Heart right ventricle (tissue), 16 donors: ENCODE data around the gene AKR1D1. TPM values are rescaled to one million over a fixed set of nuclear protein-coding genes. Genes with fewer than 3 reads are reported as not detected.
"Not testable (repeated sequence)": the region's sequence is repeated elsewhere in the genome, so short reads cannot be mapped to it uniquely, and the experiment has no call there.

Experiments
- ATAC-seq, 8 donors: fragments of 200-7000 bp; cut with Tn5 transposase; one replicate each; pipeline ENCODE4 v1.9.1; 2020; ENCODE audit warnings: mild to moderate bottlenecking in 8 of 8, moderate library complexity in 8 of 8, moderate number of reproducible peaks in 1 of 8
- DNase-seq, 2 donors: peaks; one replicate each; pipeline ENCODE4 v3.0.0-alpha.2; 2020
- H3K27ac ChIP-seq, 10 donors: fragments of 200-600 bp; sonication (generic) in 2 of 10; one replicate each; pipeline versions ENCODE4 v1.5.0 to v1.8.0; 2020 to 2022; ENCODE audit warnings: mild to moderate bottlenecking in 3 of 10
- H3K27me3 ChIP-seq, 7 donors: fragments of 200-600 bp; one replicate each; pipeline ENCODE4 v1.8.0; 2021 to 2022; ENCODE audit warnings: mild to moderate bottlenecking in 2 of 7
- H3K36me3 ChIP-seq, 9 donors: fragments of 200-600 bp; sonication (generic) in 1 of 9; one replicate each; pipeline versions ENCODE4 v1.5.0 to v1.8.0; 2020 to 2022; ENCODE audit warnings: mild to moderate bottlenecking in 2 of 9
- H3K4me1 ChIP-seq, 9 donors: fragments of 200-600 bp; sonication (generic) in 1 of 9; one replicate each; pipeline versions ENCODE4 v1.5.0 to v1.8.0; 2020 to 2022; ENCODE audit warnings: mild to moderate bottlenecking in 4 of 9
- H3K4me3 ChIP-seq, 10 donors: fragments of 200-600 bp; sonication (generic) in 2 of 10; one replicate each; pipeline versions ENCODE4 v1.5.0 to v1.8.0; 2020 to 2022; ENCODE audit warnings: mild to moderate bottlenecking in 7 of 10, moderate library complexity in 2 of 10
- H3K9me3 ChIP-seq, 11 donors: fragments of 200-600 bp in 10 of 11; sonication (generic) in 2 of 11; one replicate each; pipeline versions ENCODE4 v1.5.0 to v1.8.0; 2013 to 2022; ENCODE audit warnings: mild to moderate bottlenecking in 2 of 11, control low read depth in 1 of 11, moderate library complexity in 1 of 11
- CTCF ChIP-seq, 9 donors: fragments of 200-600 bp; sonication (generic) in 2 of 9; IDR thresholded peaks; one replicate each; pipeline versions ENCODE4 v1.5.0 to v1.8.0; 2021 to 2022; ENCODE audit warnings: antibody characterized with exemption in 9 of 9, mild to moderate bottlenecking in 5 of 9, moderate library complexity in 1 of 9
- WGBS, 2 donors: extraction: QIAGEN DNeasy Blood & Tissue Kit; methylation state at CpG; one replicate each; pipeline ENCODE4 v1.1.7; 2013; ENCODE audit warnings: inconsistent platforms in 1 of 2; 5-methylcytosine and 5-hydroxymethylcytosine counted together
- intact Hi-C, 10 donors: fragments of 100-400 bp; cut with DNase I; formaldehyde crosslinking; loops; one replicate each; pipeline versions ENCODE4 v1.11.1 to v1.14.2; 2022
- polyA plus RNA-seq, 2 donors: library from polyadenylated mRNA; stranded (reverse); fragments of 200-250 nt; gene quantifications; one replicate each; pipeline ENCODE4 v1.2.3, GENCODE V29; 2013
- total RNA-seq, 10 donors: library from RNA; stranded (reverse); fragmentation: NEBNext Ultra II Directional in 3 of 10; extraction: Animal tissue kit (Norgen Biotek cat#: 25700) in 3 of 10; gene quantifications; one replicate each; pipeline versions ENCODE4 v1.2.1 to v1.2.4, GENCODE V29; 2021 to 2023
- donor health status: Arrhythmogenic right ventricular cardiomyopathy.
- donor health status: ischemic (EF 13 %, LVEDD 7.1; RV severe dilation, severe dysfunction).
- donor health status: healthy with polysubstance abuse.
- donor health status: DM: no; HTN: yes; CAD: no.
- donor health status: DM: no; HTN: no; CAD: no.
- donor health status: ischemic (EF 25% LVEDD 6.9; RV normal size, moderate dysfunction).
- donor health status: ischemic (EF 25% LVEDD 5.7; RV mildly dilated, moderate dysfunction).
- donor health status: healthy.
- donor health status: DM: yes; HTN: yes; CAD: no.
- donor health status: Ischemic cardiomyopathy.
- donor health status: ischemic (EF 35%, LVEDD 5.7; RV mildly dilated, moderate dysfunction).
- donor health status: nonischemic (EF 11% LVEDD 7.7; RV severe dilation, severe dysfunction).
- donor health status: DM: yes; HTN: yes; CAD: no.
- donor health status: PGD.
- donor health status: ischemic (EF 29% LVEDD 5.4; RV normal size, mild dysfunction).
- donor health status: nonischemic (EF 23%, LVEDD 6.1; RV moderate dilation, normal function).

AKR1D1 gene
- total and polyA plus RNA-seq, 12 donors, result not detected

- no peaks in the 10 kb centered on the region for H3K9me3 ChIP-seq
- peaks cover 0 to 4% (median 0%) of the 10 kb centered on the region in 7 donors for H3K27me3 ChIP-seq
- DNase-seq, result no peak
- H3K4me1 ChIP-seq, result no peaks in the 10 kb centered on the region
- no peak overlapping the region for H3K27ac ChIP-seq
- H3K4me3 ChIP-seq, result no peak overlapping the region
- TF ChIP-seq CTCF (IDR thresholded peaks at IDR 0.05), result no peak
- intact Hi-C loops, result no loop called here
- H3K36me3 ChIP-seq, result no peaks in the 10 kb centered on the region
- ATAC-seq, result no peak
Measured at GRCh38 chr7:138142583-138143201, 66.4 kb downstream of the AKR1D1 start.

- Histone ChIP-seq H3K4me1 (no peaks in the 10 kb centered on the region), H3K9me3 (no peaks in the 10 kb centered on the region), H3K36me3 (no peaks in the 10 kb centered on the region), H3K27me3 (peaks cover 0 to 4% (median 0%) of the 10 kb centered on the region in 7 donors), H3K27ac (no peak overlapping the region), H3K4me3 (no peak overlapping the region)
- intact Hi-C loops, result no loop called here
- DNase-seq (no peak), ATAC-seq (no peak)
- 84 to 86% methylated on average over 2 of the region's 2 CpGs for WGBS, 2 donors
- no peak for TF ChIP-seq CTCF (IDR thresholded peaks at IDR 0.05)
Measured at GRCh38 chr7:138144958-138145357, 68.7 kb downstream of the AKR1D1 start.

GRCh38 chr7:138146221-138146620, 70.0 kb downstream of the AKR1D1 start:
- H3K4me3 ChIP-seq, H3K27me3 ChIP-seq, H3K27ac ChIP-seq, ATAC-seq, H3K36me3 ChIP-seq, H3K9me3 ChIP-seq, DNase-seq, H3K4me1 ChIP-seq, intact Hi-C loops: not testable (repeated sequence)
- WGBS, 2 donors, result 90 to 93% methylated on average over 18 to 19 of the region's 19 CpGs

GRCh38 chr7:138146757-138147734, 70.8 kb downstream of the AKR1D1 start:
- H3K4me1 ChIP-seq, ATAC-seq, H3K27me3 ChIP-seq, H3K4me3 ChIP-seq, H3K36me3 ChIP-seq, intact Hi-C loops, H3K9me3 ChIP-seq, DNase-seq, H3K27ac ChIP-seq: not testable (repeated sequence)
- 85 to 88% methylated on average over 32 of the region's 32 CpGs for WGBS, 2 donors

- WGBS, 2 donors, result 75 to 77% methylated on average over 4 of the region's 4 CpGs
- H3K4me3 ChIP-seq, result no peak overlapping the region
- intact Hi-C loops, result no loop called here
- H3K27me3 ChIP-seq, result peaks cover 0 to 4% (median 0%) of the 10 kb centered on the region in 7 donors
- no peak for TF ChIP-seq CTCF (IDR thresholded peaks at IDR 0.05)
- H3K36me3 ChIP-seq, result no peaks in the 10 kb centered on the region
- no peak overlapping the region for H3K27ac ChIP-seq
- H3K9me3 ChIP-seq, result no peaks in the 10 kb centered on the region
- DNase-seq (no peak), ATAC-seq (no peak)
- no peaks in the 10 kb centered on the region for H3K4me1 ChIP-seq
Measured at GRCh38 chr7:138151731-138152577, 75.7 kb downstream of the AKR1D1 start.
